Renal cortex interstitium (tissue), 11 donors: ENCODE data around the gene SH3RF3. TPM values are rescaled to one million over a fixed set of nuclear protein-coding genes. Genes with fewer than 3 reads are reported as not detected.

Experiments used
- DNase-seq, 11 donors: peaks; one replicate each; pipeline ENCODE4 v3.0.0-alpha.2; 2013; ENCODE audit warnings: low read depth in 9 of 11, low spot score in 4 of 11; ENCODE audit errors: extremely low read depth in 1 of 11
- polyA plus RNA-seq, 3 donors: library from polyadenylated mRNA; unstranded; fragments of 120-200 nt; gene quantifications; one replicate each; pipeline ENCODE4 v1.2.1, GENCODE V29; 2013; ENCODE audit not compliant: insufficient read length in 3 of 3

SH3RF3 gene
- polyA plus RNA-seq, 3 donors, result 4.2 to 5.8 (median 5.2) TPM

DNA sequence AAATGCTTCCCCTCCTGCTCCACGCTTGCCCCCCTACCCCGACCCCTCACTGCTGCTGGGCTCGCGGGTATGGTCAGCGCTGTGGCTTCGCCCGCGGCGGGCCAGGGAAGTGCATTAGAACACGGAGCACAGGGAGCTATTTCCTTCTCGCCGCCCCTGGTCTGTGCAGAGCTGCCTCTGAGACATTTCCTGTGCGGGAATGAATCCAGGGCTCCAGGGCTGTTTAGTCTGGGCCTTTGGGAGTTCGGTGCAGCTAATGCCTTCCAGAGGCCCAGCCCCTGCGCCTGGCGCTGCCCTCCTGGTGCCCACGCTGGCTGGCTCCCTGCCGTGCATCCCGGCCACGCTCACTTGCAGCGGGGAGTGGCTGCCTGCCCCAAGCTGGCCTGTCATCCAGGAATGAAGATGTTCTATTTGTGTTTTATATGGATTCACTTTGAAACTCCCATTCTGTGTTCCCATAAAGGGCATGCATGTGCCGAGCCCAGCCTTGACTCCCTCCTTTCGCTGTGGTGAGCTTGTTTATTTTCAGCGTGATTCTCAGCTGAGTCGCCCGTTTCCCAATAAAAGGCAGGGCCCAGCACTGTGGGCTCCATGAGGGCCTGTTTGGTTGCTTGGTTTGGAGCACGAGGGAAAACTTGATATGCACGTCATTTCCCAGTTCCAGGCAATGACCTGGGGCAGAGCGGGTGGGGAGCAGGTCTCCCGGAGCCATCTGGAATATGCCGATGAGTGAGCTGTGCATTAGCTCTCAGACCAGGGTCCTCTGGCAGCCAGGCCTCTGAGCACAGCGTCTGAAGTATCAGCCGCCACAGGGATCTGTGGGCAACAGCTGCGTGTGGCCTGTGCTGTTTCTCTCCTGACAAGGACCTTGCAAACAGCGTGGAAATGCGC is 42.7 kb downstream of the SH3RF3 start:
- DNase-seq, result no peak

DNA sequence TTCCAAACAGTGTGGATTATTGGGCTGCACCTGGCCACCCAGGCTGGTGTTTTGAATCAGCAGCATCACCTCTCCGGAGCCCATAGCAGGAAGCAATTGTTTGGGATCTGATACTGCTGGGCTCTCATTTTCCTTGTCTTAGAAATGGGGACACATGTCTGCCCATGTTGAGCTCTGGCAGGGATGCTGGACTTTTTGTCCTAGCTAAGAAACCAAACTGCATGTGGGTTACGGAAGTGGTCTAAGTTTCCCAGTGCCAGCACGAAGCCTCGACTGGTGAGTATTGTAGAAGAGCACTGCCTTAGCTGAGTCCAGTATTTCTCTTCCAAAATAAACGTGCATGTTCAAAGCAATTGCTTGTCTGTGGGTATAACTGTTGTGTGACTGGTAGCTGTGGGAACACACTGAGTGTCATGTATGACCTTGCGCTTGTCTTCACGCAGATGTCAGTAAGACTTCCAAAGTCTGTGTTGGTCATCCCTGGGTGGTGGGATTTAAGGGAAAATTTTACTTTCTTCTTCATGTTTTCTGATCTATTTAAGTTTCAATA is 43.6 kb downstream of the SH3RF3 start:
- no peak for DNase-seq

DNA sequence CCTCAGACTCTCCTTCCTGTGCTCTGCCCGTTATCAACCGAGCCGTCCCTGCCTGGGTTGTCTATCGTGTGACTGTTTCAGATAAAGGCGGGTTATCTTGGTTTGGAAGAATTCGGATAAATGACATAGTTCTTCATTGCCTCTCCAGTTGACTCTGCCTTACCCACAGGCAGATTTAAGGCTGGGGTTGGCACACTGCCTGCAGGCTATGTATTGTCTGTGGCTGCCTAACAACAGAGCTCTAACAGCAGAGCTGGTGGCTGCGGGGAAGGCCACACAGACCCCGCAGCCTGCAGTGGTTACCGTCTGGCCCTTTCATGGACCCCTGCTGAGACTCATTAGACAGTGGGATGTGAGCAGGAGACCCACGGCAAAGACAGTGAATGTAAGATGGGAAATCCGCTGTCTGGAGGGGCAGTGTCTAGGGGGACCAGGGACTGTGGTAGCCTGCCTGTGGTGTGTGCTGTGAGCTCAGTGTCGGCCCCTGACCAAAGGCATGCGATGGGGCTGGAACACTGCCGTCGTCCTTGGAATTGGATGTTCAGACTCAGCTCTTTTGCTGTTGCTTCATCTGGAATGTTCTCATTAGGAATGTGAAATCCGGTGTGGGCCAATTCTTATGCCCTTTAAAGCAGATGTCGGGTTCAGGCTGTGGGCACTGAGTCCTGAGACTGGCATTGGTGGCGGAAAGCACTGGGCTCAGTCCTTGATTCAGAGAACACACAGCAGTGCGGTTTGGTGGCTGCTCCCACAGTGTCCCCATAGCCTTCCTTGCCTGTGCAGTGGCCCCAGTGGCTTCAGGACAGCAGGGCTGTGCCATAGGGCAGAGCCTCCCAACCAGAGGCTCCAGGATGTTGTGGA is 44.5 kb downstream of the SH3RF3 start:
- peak in 1 of 11 donors; percentile 25 for DNase-seq

DNA sequence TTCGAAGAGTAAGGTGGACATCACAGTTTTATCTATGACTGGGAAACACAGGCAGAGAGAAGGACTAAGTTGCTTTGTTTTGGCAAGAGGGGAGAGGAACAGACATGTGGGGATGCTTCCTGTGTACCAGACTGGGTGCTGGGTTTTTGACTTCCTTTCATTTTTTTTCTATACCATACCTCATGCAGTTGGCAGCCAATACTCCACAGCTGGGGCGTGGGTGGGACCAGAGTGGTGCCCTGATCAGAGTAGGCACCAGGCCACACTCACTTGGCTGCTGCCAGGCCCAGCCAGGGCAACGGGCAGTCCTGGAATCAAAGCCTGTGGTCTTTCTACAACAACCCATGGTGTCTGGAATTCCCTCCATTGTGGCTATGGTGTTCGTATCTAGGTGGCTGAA is 45.2 kb downstream of the SH3RF3 start:
- no peak for DNase-seq

DNA sequence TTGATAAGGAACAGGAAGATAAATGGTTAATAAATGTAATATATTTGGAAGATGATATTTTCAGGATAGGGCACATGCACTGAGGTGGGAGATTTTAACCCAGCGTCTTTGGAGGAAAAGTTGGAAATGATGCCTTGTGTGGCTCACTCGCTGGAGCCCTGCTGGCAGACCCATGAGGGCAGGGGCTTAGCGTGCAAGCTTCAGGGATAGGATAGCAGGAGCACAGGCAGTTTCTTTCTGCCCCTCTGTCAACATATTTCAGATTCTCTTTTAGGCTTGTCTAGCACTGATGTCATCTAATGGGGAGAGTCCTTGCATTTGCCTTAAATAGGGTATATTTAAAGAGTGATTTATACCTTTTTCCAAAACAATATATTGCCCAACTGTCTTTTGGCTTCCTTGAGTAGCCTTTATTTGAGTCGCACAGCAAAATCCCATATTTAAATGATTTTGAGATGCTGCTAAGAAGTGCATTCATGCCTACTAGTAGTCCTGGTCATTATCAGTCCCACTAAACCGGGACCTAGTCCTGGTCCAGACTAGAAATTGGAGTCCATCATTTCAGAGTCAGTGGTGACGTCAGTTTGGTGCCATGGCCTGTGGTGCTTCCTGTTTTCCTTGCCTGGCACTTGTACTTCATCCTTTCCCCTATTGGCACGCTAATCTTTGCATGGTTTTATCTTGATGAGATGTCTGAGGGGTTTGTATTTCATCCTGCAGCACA is 45.8 kb downstream of the SH3RF3 start:
- DNase-seq, result no peak

DNA sequence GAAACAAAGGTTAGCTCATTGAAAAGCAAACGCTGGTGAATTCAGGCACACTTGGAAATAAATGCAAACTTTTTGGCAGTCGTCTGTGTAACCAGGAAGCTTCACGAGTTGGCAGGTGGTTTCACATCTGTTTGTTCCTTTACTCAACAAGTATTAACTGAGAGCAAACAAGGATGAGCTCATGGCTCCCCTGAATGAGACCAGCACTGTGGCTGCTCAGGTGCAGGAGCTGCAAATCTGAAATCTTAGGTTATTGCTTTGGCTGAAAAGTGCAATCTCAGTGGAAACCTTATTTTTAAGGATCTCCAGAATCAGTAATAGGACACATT is 46.3 kb downstream of the SH3RF3 start:
- no peak for DNase-seq

DNA sequence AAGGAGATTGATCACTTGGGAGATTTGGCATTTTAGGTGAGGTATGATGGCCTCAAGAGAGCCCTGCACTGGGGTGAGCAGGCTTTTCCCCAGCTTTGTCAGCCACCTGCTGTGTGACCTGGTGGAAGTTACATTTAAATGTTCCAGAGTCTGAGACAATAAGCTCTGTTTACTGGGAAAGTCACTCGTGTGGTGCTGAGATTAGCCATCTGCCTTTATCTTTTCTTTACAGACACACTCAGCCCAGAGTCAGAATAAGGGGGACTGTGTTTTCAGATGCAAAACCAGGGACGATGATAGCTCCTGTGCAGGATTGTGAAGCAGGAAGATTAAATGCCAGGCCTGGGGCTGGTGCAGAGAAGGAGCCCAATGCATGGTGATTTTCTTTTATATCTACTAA is 47.9 kb downstream of the SH3RF3 start:
- no peak for DNase-seq

DNA sequence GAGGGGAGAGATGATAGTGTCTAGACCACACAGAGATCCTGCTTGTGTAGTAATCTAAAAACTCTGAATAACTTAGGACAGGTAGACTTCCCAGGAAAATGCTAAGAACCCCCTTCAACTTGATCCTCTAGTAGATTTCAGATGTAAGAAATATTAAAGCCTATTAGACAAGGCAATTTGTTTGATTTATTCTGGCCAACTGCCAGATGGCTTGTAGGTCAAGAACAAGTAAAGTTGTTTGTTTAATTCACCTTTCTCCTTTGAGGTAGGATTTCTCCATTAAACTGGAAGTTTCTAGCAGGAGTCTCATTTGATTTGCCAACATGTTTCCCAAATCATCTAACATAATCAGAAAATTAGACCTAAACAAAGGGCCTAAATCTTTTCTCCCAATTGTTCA is 48.6 kb downstream of the SH3RF3 start:
- no peak for DNase-seq

DNA sequence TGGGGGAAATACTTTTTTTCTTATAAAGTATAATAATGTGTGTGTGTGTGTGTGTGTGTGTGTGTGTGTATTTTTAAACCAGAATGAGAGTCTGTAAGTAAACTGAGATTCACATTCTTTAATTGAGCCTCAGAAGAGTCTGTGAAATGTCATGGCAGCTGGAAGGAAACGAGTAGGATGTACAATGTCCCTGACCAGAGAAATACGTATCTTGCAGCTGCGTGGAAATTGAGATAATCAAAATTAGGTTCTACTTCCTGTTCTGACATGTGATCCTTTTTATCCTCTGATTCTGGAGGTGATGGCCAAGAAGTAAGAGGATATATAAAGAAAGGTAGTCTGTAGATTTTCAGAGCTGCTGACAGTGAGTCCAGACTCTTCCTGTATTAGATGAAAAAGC is 50.0 kb downstream of the SH3RF3 start:
- no peak for DNase-seq

DNA sequence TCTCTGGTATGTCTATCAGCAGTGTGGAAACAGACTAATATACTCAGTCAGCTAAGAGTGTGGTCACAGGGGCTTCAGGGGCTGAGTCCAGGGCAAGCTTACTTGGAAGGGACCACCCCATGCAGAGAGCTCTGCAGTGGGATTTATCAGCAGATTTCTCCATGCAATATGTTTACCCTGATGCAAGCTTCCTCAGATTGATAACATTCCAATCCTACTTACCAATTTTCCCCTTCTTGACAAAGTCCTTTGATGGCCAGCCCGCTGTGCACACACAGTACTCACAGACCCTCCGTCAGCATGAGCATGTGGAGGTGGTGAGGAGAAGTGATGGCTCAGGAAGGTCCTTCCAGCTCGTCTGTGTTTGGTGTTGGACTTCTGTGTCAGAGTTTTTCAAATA is 51.8 kb downstream of the SH3RF3 start:
- DNase-seq, result no peak

DNA sequence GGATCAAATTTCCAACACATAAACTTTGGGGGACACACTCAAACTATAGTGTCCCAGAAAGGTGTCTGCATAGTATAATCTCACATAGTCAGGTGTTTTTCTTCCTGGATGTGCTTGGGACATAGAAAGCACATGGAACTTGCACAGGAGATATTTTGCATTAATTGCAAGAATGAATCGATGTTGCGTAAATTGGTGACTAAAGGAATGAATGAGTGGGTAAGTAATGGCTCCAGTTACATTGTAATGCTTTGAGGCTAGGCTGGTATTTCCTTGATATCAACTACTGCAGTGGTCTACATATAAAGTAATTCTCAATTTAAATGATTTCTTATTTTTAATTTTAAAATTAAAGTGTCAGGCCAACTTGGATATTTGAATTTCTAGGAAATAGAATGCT is 53.4 kb downstream of the SH3RF3 start:
- no peak for DNase-seq

DNA sequence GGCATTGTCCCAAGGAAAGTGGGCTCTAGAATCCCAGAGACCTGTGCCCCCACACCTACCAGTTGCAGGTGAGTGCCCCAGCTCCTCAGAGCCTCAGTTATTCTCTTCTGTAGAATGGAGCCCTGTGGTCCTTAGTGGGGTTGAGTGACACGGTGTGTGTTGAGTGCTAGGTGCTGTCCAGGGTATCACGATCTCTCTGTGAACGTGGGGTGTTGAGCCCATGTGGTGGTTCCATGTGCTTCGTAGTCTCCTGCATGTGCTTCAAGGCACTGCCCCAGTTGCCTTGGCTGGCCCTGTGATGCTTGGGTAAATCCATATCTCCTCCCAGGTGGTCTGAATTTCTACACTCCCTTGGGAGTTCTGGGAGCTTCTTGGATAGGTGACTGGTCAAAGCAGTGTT is 54.9 kb downstream of the SH3RF3 start:
- DNase-seq, result no peak

DNA sequence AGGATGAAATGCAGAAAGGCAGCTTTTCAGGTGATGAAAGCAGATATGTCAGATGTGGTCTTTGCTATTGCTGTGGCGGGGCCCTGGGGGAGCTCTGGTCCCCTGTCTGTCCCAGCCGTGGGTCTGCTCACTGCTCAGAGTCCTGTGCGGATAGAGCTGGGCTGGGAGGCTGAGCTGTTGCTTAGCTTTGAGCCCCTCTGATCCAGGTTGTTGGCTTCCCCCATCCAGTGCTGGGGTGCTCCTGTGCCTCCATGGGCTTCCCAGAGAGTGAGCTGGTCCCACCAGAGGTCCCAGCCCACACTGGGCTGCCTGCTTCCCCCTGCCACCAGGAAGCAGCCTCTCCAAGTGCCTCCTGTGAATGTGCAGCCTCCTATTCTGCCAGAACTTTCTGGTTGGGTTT is 55.4 kb downstream of the SH3RF3 start:
- no peak for DNase-seq

DNA sequence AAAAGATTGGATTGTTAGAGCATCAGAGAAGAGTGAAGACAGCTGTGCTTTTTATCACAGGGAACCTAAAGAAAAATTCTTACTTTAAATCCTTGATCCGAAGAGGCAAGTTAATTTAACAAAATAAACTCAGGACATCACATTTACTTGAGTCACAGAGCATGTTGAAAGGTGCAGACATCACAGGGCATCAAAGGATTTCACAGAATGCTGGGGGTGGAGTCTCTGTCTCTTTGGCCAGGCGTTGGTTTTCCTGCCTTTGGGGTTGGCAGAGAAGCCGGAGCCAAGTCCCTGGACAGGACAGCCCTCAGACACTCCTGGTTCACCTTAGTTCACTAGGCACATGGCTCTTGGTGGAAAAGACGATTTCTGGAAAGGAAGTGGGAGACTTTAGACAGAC is 56.3 kb downstream of the SH3RF3 start:
- peak in 1 of 11 donors; percentile 30 for DNase-seq

DNA sequence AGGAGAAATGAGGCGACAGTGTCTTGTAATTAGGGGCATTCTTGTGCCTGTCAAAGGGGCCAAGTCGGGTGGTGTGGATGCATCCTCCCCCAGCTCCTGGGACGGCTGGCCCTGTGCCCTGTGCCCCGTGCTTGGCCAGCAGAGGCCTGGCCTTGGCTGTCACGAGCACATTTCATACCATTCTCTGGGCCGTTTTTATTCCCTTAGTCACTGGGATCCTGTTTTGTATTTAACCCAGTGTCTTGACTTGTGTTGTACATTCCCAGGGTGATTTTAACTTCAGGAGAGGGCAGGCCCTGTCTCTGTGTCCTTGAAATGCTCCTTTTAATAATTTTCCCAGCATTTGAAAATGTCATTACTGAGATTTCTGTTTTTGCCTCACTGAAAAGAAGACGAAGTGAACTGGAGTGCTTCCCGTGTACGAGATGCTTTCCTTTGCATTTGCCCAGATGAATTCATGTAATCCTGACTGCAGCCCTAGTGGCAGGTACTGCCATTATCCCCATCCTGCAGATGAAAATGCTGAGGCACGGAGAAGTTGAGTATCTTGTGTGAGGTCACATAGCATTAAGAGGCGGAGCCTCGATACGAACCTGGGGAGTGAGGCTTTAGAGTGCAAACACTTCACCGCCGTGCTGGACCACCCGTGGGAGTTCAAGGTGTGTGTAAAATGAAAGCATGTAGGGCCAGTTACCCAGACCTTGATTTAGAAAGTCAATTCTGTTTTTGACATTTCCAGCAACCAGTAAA is 57.0 kb downstream of the SH3RF3 start:
- no peak for DNase-seq

DNA sequence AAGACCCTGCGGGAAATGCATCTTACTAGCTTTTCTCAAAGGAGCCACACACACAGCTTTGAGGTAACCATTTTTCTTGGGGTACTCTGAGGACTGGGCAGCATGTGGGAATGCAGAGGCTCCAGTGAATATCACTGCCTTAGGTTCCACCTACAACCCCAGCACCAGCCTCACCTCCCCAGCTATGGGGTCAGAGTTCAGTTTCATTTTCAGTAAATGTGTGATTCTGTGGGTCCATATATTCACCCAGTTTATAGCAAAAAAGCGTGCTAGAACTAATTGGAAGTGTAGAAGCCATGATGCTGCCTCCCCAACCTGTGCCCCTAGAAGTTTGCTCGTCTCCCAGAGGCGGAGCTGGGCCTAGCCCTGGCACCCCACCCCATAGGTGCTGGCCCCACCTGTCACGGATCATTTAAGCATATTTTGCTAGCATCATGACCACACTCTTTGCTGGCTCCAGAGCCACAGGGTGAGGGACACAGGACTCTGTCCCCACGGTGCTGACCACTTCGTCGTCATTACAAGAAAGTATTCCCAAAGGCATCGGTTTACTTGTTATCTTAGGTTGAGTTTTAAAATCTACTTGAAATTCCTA is 57.7 kb downstream of the SH3RF3 start:
- DNase-seq, result no peak

DNA sequence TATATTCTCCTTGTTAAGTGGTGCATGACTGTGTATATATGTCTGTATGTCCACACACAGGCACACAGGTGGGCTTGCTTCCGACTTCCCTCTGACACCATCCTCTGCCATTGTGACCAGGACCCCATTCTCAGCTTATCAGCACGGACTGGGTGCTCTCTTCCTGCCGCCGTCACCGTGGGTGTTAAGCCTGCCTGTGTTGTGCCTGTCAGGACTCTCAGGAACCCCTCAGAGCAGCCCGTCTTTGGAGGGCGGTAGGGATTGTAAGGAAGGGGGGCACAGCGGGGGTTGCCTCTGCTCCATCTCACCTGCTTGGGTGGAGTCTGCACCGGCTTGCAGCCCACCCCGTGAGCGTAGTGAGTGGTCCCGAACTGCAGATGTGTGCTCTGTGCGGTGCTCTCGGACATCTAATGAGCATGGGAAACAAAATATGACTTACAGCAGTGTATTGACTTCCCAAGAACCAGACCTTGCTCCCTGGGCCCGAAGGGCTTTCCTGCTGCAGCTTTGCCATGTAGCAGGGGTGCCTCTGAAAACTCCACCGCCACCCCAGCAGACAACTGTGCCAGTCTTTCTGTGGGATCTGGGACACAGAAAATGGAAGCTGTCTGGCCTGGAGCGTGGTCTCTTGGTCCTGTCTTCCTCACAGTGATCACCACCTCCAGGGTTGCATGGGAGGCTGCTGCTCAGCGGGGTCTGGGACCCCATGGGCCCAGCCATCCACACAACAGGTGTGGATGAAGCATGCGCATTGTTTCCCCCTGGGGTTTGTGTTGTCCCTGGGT is 58.9 kb downstream of the SH3RF3 start:
- DNase-seq, result no peak

DNA sequence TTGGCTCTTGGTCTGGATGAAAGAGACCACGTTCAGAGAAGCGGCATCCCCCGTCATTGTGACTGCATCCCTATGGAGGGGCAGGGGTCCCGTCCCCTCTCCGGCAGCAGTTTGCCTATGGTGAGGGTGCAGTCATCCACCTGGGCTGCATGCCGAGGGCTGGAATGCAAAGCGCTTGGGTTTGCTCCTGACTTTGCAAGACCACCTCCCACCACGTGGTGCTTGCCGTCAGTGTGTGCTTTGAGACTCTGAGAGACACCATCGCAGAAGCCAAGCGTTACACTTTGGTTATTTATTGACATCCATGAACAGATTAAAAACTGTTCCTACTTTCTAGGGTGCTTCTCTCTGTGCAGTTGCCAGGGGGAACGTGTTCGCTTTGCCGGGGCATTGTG is 59.5 kb downstream of the SH3RF3 start:
- DNase-seq, result peak in 1 of 11 donors; percentile 24
